HepG2 (cell line): Measurements from ENCODE around the gene BCL6. TPM values are rescaled to one million over a fixed set of nuclear protein-coding genes. Genes with fewer than 3 reads are reported as not detected.

Experiments used
- ARNTL ChIP-seq: sonication (generic); formaldehyde crosslinking; IDR thresholded peaks from 2 replicates; pipeline ENCODE4 v1.4.0; 2020; ENCODE audit warnings: mild to moderate bottlenecking, missing genetic modification reagents
- BRD4 ChIP-seq: sonication (generic); formaldehyde crosslinking; IDR thresholded peaks from 2 replicates; pipeline ENCODE4 v1.4.0; 2020; ENCODE audit warnings: missing genetic modification reagents
- FOSL1 ChIP-seq: sonication (generic); formaldehyde crosslinking; IDR thresholded peaks from 2 replicates; pipeline ENCODE4 v1.9.0; 2021; ENCODE audit warnings: missing genetic modification reagents, borderline replicate concordance
- PAWR ChIP-seq: sonication (generic); formaldehyde crosslinking; IDR thresholded peaks from 2 replicates; pipeline ENCODE4 v1.4.0; 2020; ENCODE audit warnings: missing genetic modification reagents, mild to moderate bottlenecking, borderline replicate concordance
- PAX8 ChIP-seq: sonication (generic); formaldehyde crosslinking; IDR thresholded peaks from 2 replicates; pipeline ENCODE4 v1.8.0; 2022; ENCODE audit warnings: mild to moderate bottlenecking, missing genetic modification reagents, borderline replicate concordance
- PHF5A ChIP-seq: IDR thresholded peaks from one replicate; pipeline ENCODE4 v1.6.1; 2018; ENCODE audit warnings: low read depth, missing genetic modification reagents; ENCODE audit not compliant: unreplicated experiment
- RFXANK ChIP-seq: IDR thresholded peaks from 2 replicates; pipeline ENCODE4 v1.6.1; 2016
- SETDB1 ChIP-seq: sonication (generic); formaldehyde crosslinking; IDR thresholded peaks from 2 replicates; pipeline ENCODE4 v1.5.1; 2020; ENCODE audit warnings: missing genetic modification reagents, mild to moderate bottlenecking, borderline replicate concordance
- SOX6 ChIP-seq, 2 experiments: fragments of 450-650 bp in 1 of 2; sonication (generic) in 1 of 2; formaldehyde crosslinking in 1 of 2; IDR thresholded peaks; 2 replicates each; pipeline versions ENCODE4 v1.4.0 to v1.6.1; 2017 to 2020; ENCODE audit warnings: antibody characterized with exemption in 1 of 2, mild to moderate bottlenecking in 1 of 2, missing genetic modification reagents in 1 of 2
- ZBTB20 ChIP-seq: sonication (generic); formaldehyde crosslinking; IDR thresholded peaks from 2 replicates; pipeline ENCODE4 v1.8.1; 2023; ENCODE audit warnings: missing genetic modification reagents, low read depth, mild to moderate bottlenecking, borderline replicate concordance
- ZNF432 ChIP-seq: sonication (generic); formaldehyde crosslinking; IDR thresholded peaks from 2 replicates; pipeline ENCODE4 v1.5.0; 2020; ENCODE audit warnings: missing genetic modification reagents, mild to moderate bottlenecking, borderline replicate concordance
- ZNF75D ChIP-seq: sonication (generic); formaldehyde crosslinking; IDR thresholded peaks from 2 replicates; pipeline ENCODE4 v1.8.1; 2023; ENCODE audit warnings: missing genetic modification reagents, mild to moderate bottlenecking, borderline replicate concordance
- ZNF83 ChIP-seq: sonication (generic); formaldehyde crosslinking; IDR thresholded peaks from 2 replicates; pipeline ENCODE4 v1.4.0; 2020; ENCODE audit warnings: missing genetic modification reagents, mild to moderate bottlenecking, borderline replicate concordance
- ZNF883 ChIP-seq: sonication (generic); formaldehyde crosslinking; IDR thresholded peaks from 2 replicates; pipeline ENCODE4 v1.5.1; 2020; ENCODE audit warnings: mild to moderate bottlenecking, missing genetic modification reagents; ENCODE audit errors: not compliant biosample characterization
- polyA plus RNA-seq, 8 experiments: library from polyadenylated mRNA; depleted of rRNA in 3 of 8; stranded (reverse) in 7 of 8; unstranded in 1 of 8; fragments of >200 nt; fragmentation: Illumina TruSeq in 4 of 8; extraction: Trizol in 4 of 8; gene quantifications; 2 replicates each; pipeline versions ENCODE4 v1.2.1 to v1.2.3, GENCODE V29; 2011 to 2016; ENCODE audit warnings: low read depth in 4 of 8, missing spikeins in 1 of 8, mixed read lengths in 1 of 8; ENCODE audit not compliant: insufficient read depth in 1 of 8
- total RNA-seq, 5 experiments: library from RNA; depleted of rRNA; stranded (reverse); fragments of >200 nt; fragmentation: Illumina TruSeq; extraction: Trizol; gene quantifications; 2 replicates each; pipeline ENCODE4 v1.2.3, GENCODE V29; 2016; ENCODE audit warnings: low read depth in 1 of 5
- TF ChIP-seq, protein P1 (sequence below): sonication (generic); formaldehyde crosslinking; IDR thresholded peaks from 2 replicates; pipeline ENCODE4 v1.4.0; 2020; ENCODE audit warnings: mild to moderate bottlenecking, missing genetic modification reagents
- TF ChIP-seq, protein P2 (sequence below): sonication (generic); formaldehyde crosslinking; IDR thresholded peaks from 2 replicates; pipeline ENCODE4 v1.5.0; 2020; ENCODE audit warnings: missing genetic modification reagents
- TF ChIP-seq, protein P3 (sequence below): sonication (generic); formaldehyde crosslinking; IDR thresholded peaks from 2 replicates; pipeline ENCODE4 v1.4.0; 2020; ENCODE audit warnings: mild to moderate bottlenecking, missing genetic modification reagents
- TF ChIP-seq, protein P4 (sequence below): sonication (generic); formaldehyde crosslinking; IDR thresholded peaks from 2 replicates; pipeline ENCODE4 v1.5.1; 2020; ENCODE audit warnings: mild to moderate bottlenecking, missing genetic modification reagents, borderline replicate concordance

The BCL6 gene
- total and polyA plus RNA-seq, 2 of the 13 experiments (the other 11 are each of a cell fraction or from before 2014, with no cell fraction given) = 21.2 to 53.7 TPM

DNA sequence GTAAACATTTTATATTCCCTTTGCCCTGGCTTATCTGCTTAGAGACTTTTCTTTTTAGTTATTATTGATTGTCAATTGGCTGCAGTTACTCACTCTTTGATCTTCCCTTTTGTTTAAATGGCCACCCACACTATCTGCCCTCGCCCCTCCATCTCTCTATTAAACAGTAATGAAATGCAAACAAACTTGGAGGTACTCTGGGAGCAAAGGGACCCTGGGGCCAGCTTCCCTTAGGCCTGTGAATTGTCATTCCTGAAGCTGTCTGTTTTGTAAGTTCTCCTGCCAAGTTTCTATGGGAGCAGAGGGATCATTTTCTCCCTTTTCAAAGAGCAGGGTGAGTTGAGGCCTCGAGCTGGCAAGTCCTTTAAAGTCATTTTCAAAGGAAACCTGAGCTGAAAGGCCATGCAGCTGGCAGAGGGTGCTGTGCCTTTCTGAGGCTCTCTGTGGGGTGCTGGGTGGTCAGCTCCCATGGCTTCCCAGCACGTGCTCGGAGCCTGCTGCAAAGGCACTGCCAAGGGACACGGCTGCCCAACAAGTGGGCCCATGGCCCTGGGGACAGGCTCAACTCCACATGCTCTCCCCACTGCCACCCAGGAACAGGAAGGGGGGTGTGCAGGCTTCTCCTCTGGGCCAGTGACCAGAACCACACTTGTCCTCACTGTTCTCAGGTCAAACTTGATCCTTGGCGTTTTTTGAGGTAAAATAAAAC, 25.5 kb downstream of the BCL6 start (continued):
- TF ChIP-seq, protein P1, sequence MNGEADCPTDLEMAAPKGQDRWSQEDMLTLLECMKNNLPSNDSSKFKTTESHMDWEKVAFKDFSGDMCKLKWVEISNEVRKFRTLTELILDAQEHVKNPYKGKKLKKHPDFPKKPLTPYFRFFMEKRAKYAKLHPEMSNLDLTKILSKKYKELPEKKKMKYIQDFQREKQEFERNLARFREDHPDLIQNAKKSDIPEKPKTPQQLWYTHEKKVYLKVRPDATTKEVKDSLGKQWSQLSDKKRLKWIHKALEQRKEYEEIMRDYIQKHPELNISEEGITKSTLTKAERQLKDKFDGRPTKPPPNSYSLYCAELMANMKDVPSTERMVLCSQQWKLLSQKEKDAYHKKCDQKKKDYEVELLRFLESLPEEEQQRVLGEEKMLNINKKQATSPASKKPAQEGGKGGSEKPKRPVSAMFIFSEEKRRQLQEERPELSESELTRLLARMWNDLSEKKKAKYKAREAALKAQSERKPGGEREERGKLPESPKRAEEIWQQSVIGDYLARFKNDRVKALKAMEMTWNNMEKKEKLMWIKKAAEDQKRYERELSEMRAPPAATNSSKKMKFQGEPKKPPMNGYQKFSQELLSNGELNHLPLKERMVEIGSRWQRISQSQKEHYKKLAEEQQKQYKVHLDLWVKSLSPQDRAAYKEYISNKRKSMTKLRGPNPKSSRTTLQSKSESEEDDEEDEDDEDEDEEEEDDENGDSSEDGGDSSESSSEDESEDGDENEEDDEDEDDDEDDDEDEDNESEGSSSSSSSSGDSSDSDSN = peak; percentile 59
- TF ChIP-seq ZNF883 (CRISPR knock-in tag) (peak; percentile 52), ZNF75D (CRISPR knock-in tag) (no peak), BRD4 (CRISPR knock-in tag) (peak; percentile 74; the same call in 1 of the 2 replicates), RFXANK (CRISPR knock-in tag) (0 out of 2 replicates have a peak, but pooled peaks have one; percentile 62), PHF5A (CRISPR knock-in tag) (no peak), SETDB1 (no peak), ARNTL (CRISPR knock-in tag) (no peak; the same call in 1 of the 2 replicates), PAWR (CRISPR knock-in tag) (no peak), FOSL1 (CRISPR knock-in tag) (no peak), ZBTB20 (no peak), ZNF83 (CRISPR knock-in tag) (no peak), ZNF432 (CRISPR knock-in tag) (no peak), PAX8 (no peak), SOX6 (IDR thresholded peaks at IDR 0.05) (no peak), SOX6 (CRISPR knock-in tag; IDR thresholded peaks at IDR 0.05) (peak; percentile 98)
- TF ChIP-seq, protein P2, sequence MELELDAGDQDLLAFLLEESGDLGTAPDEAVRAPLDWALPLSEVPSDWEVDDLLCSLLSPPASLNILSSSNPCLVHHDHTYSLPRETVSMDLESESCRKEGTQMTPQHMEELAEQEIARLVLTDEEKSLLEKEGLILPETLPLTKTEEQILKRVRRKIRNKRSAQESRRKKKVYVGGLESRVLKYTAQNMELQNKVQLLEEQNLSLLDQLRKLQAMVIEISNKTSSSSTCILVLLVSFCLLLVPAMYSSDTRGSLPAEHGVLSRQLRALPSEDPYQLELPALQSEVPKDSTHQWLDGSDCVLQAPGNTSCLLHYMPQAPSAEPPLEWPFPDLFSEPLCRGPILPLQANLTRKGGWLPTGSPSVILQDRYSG (CRISPR knock-in tag) = peak; percentile 32; the same call in 1 of the 2 replicates
- TF ChIP-seq, protein P3, sequence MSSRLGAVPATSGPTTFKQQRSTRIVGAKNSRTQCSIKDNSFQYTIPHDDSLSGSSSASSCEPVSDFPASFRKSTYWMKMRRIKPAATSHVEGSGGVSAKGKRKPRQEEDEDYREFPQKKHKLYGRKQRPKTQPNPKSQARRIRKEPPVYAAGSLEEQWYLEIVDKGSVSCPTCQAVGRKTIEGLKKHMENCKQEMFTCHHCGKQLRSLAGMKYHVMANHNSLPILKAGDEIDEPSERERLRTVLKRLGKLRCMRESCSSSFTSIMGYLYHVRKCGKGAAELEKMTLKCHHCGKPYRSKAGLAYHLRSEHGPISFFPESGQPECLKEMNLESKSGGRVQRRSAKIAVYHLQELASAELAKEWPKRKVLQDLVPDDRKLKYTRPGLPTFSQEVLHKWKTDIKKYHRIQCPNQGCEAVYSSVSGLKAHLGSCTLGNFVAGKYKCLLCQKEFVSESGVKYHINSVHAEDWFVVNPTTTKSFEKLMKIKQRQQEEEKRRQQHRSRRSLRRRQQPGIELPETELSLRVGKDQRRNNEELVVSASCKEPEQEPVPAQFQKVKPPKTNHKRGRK (CRISPR knock-in tag) = no peak
- TF ChIP-seq, protein P4, sequence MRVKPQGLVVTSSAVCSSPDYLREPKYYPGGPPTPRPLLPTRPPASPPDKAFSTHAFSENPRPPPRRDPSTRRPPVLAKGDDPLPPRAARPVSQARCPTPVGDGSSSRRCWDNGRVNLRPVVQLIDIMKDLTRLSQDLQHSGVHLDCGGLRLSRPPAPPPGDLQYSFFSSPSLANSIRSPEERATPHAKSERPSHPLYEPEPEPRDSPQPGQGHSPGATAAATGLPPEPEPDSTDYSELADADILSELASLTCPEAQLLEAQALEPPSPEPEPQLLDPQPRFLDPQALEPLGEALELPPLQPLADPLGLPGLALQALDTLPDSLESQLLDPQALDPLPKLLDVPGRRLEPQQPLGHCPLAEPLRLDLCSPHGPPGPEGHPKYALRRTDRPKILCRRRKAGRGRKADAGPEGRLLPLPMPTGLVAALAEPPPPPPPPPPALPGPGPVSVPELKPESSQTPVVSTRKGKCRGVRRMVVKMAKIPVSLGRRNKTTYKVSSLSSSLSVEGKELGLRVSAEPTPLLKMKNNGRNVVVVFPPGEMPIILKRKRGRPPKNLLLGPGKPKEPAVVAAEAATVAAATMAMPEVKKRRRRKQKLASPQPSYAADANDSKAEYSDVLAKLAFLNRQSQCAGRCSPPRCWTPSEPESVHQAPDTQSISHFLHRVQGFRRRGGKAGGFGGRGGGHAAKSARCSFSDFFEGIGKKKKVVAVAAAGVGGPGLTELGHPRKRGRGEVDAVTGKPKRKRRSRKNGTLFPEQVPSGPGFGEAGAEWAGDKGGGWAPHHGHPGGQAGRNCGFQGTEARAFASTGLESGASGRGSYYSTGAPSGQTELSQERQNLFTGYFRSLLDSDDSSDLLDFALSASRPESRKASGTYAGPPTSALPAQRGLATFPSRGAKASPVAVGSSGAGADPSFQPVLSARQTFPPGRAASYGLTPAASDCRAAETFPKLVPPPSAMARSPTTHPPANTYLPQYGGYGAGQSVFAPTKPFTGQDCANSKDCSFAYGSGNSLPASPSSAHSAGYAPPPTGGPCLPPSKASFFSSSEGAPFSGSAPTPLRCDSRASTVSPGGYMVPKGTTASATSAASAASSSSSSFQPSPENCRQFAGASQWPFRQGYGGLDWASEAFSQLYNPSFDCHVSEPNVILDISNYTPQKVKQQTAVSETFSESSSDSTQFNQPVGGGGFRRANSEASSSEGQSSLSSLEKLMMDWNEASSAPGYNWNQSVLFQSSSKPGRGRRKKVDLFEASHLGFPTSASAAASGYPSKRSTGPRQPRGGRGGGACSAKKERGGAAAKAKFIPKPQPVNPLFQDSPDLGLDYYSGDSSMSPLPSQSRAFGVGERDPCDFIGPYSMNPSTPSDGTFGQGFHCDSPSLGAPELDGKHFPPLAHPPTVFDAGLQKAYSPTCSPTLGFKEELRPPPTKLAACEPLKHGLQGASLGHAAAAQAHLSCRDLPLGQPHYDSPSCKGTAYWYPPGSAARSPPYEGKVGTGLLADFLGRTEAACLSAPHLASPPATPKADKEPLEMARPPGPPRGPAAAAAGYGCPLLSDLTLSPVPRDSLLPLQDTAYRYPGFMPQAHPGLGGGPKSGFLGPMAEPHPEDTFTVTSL (CRISPR knock-in tag) = peak; percentile 87; the same call in 1 of the 2 replicates
